GM23338 (cell line): Measurements from ENCODE around the gene BRD2.

ENCODE experiments used
- CREB1 ChIP-seq: fragments of 250-450 bp; sonication (Bioruptor Pico); IDR thresholded peaks from 2 replicates; pipeline ENCODE4 v1.5.0; 2020; ENCODE audit warnings: low read depth, mild to moderate bottlenecking, moderate library complexity
- EZH2 ChIP-seq: fragments of 200-600 bp; sonication (generic); IDR thresholded peaks from one replicate; pipeline ENCODE4 v1.8.0; 2017; ENCODE audit warnings: antibody characterized with exemption, mild to moderate bottlenecking, low read depth; ENCODE audit not compliant: unreplicated experiment
- EZH2phosphoT487 ChIP-seq: fragments of 200-600 bp; sonication (generic); IDR thresholded peaks from one replicate; pipeline ENCODE4 v1.8.1; 2018; ENCODE audit warnings: antibody characterized with exemption; ENCODE audit not compliant: unreplicated experiment
- JUNB ChIP-seq: IDR thresholded peaks from one replicate; pipeline ENCODE4 v1.6.1; 2016; ENCODE audit warnings: antibody characterized with exemption; ENCODE audit not compliant: unreplicated experiment
- NANOG ChIP-seq: IDR thresholded peaks from 2 replicates; pipeline ENCODE4 v1.6.1; 2016; ENCODE audit warnings: antibody characterized with exemption, borderline replicate concordance
- POLR2AphosphoS5 ChIP-seq: IDR thresholded peaks from 2 replicates; pipeline ENCODE4 v1.6.1; 2016; ENCODE audit warnings: antibody characterized with exemption, low read depth
- REST ChIP-seq: IDR thresholded peaks from one replicate; pipeline ENCODE4 v1.6.1; 2018; ENCODE audit warnings: antibody characterized with exemption; ENCODE audit not compliant: unreplicated experiment
- STAT1 ChIP-seq: IDR thresholded peaks from one replicate; pipeline ENCODE4 v1.6.1; 2016; ENCODE audit warnings: antibody characterized with exemption; ENCODE audit not compliant: unreplicated experiment
- ZNF114 ChIP-seq: fragments of 250-450 bp; sonication (Bioruptor Pico); IDR thresholded peaks from 2 replicates; pipeline ENCODE4 v1.5.0; 2020; ENCODE audit warnings: mild to moderate bottlenecking, moderate library complexity
- ZNF331 ChIP-seq: fragments of 250-450 bp; sonication (Bioruptor Pico); IDR thresholded peaks from 2 replicates; pipeline ENCODE4 v1.5.0; 2020; ENCODE audit warnings: low read depth, mild to moderate bottlenecking, moderate library complexity
- ZNF462 ChIP-seq: fragments of 250-450 bp; sonication (Bioruptor Pico); IDR thresholded peaks from 2 replicates; pipeline ENCODE4 v1.5.0; 2020; ENCODE audit warnings: mild to moderate bottlenecking, moderate library complexity
- TF ChIP-seq, protein P1 (sequence below), 2 experiments: fragments of 200-600 bp in 1 of 2; sonication (generic) in 1 of 2; conservative IDR thresholded peaks; 2 replicates each; pipeline versions ENCODE4 v1.5.1 to v1.6.1; 2016 to 2017; ENCODE audit warnings: antibody characterized with exemption in 2 of 2, low read depth in 2 of 2, mild to moderate bottlenecking in 2 of 2, moderate library complexity in 1 of 2
- TF ChIP-seq, protein P2 (sequence below): IDR thresholded peaks from 2 replicates; pipeline ENCODE4 v1.6.1; 2016; ENCODE audit warnings: antibody characterized with exemption

GRCh38 chr6:32982084-32982701 is 13.8 kb downstream of the BRD2 start:
- no peak for TF ChIP-seq JUNB
- TF ChIP-seq, protein P1, sequence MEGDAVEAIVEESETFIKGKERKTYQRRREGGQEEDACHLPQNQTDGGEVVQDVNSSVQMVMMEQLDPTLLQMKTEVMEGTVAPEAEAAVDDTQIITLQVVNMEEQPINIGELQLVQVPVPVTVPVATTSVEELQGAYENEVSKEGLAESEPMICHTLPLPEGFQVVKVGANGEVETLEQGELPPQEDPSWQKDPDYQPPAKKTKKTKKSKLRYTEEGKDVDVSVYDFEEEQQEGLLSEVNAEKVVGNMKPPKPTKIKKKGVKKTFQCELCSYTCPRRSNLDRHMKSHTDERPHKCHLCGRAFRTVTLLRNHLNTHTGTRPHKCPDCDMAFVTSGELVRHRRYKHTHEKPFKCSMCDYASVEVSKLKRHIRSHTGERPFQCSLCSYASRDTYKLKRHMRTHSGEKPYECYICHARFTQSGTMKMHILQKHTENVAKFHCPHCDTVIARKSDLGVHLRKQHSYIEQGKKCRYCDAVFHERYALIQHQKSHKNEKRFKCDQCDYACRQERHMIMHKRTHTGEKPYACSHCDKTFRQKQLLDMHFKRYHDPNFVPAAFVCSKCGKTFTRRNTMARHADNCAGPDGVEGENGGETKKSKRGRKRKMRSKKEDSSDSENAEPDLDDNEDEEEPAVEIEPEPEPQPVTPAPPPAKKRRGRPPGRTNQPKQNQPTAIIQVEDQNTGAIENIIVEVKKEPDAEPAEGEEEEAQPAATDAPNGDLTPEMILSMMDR (conservative IDR thresholded peaks at IDR 0.05; ENCODE audit: low read depth in 2 of 2): no peak
- TF ChIP-seq POLR2AphosphoS5: peak; percentile 15; the same call in 1 of the 2 replicates
- no peak for TF ChIP-seq EZH2
- TF ChIP-seq EZH2phosphoT487: no peak
- no peak for TF ChIP-seq CREB1 (CRISPR knock-in tag)
- no peak for TF ChIP-seq REST
- TF ChIP-seq NANOG: no peak
- TF ChIP-seq, protein P2, sequence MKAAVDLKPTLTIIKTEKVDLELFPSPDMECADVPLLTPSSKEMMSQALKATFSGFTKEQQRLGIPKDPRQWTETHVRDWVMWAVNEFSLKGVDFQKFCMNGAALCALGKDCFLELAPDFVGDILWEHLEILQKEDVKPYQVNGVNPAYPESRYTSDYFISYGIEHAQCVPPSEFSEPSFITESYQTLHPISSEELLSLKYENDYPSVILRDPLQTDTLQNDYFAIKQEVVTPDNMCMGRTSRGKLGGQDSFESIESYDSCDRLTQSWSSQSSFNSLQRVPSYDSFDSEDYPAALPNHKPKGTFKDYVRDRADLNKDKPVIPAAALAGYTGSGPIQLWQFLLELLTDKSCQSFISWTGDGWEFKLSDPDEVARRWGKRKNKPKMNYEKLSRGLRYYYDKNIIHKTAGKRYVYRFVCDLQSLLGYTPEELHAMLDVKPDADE: no peak
- TF ChIP-seq ZNF114 (CRISPR knock-in tag): no peak
- TF ChIP-seq STAT1: no peak
- no peak for TF ChIP-seq ZNF331
- TF ChIP-seq ZNF462 (CRISPR knock-in tag): no peak
